Measurements from ENCODE around the gene ZNF502.
"Not testable (repeated sequence)": the region's sequence is repeated elsewhere in the genome, so short reads cannot be mapped to it uniquely, and the experiment has no call there.

Gene ZNF502

DNA sequence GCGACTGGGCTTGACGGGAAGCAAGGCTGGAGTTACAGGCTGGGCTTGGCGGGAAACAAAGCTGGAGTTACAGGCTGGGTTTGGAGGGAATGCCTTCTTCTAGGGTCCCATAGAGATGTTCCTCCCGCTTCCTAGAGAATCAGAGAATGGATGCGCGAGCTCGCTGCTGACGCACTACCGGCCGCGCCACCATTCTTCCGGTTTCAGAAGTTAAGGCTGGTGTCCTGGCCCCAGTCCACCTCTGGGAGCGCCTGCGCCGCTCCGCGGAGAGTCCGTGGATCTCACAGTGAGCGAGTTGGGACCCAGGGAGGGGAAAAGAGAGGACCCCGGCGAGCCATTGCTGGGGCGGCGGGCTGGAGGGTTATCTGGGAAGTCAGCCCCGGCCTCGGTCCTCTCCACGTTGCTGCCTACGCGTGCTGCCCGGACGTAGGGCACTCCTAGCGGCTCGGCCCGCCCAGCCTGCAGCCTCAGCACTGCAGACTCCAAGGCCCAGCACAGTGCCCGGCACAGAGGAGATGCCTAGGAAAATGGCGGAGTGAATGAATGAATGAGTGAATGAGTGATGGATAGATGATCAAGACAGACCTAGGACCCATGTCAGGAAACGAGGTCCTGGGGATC lies at the start of gene ZNF502:
ZNF502 (plus strand) TSS at position 206 of the 621 bp plus-strand sequence. CDS start 7,602 bp downstream, outside the sequence.
- DNase-seq = peak; percentile 20 to 43

- DNase-seq = no peak
These were observed 47.3 kb upstream of the ZNF502 start for GRCh38 chr3:44665173-44665572.

DNA sequence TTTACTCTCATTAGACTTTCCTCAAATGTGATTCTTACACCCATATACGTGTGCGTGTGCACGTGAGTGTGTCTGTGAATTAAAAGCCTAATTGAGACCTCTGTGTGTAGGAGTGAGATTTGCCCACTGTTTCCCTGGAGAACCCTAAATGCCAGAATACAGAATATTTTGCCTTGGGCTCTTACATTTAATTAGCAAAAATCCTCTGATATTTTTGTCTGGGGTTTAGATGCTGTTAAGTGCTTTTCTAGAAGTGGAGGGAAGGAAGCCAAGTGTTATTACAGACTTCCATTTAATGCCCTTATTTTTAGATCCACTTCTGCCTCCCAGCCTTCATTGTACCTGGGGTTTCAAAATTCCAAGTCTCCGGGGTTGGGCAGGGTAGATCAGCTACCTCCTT lies 46.1 kb upstream of the ZNF502 start:
- DNase-seq = no peak

DNA sequence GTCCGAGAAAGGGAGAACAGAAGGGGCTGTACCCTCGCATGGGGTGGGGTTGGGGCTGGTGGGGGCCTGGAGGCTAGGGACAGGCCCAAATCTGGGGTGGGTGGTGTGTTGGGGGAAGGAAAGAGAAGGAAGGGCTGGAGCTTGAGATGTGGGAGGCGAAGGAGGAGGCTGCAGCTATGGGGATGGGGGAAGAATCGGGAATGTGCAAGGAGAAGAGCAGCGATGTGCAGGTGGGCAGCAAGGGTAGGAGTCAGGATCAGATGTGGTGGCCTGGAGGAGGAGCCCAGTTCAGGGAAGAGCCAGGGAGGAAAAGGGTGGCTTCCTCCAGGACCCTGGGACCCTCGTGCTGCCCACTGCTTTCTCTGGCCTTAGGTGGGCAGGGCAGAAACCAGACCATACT lies 42.7 kb upstream of the ZNF502 start:
- DNase-seq = no peak

- not testable (repeated sequence) for DNase-seq
These were observed 39.0 kb upstream of the ZNF502 start for GRCh38 chr3:44673466-44673865.

DNA sequence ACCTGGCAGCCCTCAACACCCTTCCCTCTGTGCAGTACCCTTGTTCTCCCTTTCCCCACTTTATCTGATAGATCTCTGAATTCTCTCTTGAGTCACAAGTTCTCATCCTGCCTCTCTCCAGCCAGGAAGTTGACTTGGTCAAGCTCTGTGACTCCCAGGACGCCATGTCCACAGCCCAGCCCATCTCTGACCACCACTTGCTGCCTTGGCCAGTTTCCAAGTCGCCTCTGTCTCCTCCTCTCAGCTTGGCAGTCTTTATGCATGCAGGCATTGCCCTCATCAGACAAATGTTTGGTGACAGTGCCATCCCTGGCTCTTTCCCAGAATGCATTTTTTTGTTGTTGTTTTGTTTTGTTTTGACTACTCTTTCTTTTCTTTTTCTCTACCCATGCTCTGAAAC lies 38.2 kb upstream of the ZNF502 start:
- no peak for DNase-seq

DNA sequence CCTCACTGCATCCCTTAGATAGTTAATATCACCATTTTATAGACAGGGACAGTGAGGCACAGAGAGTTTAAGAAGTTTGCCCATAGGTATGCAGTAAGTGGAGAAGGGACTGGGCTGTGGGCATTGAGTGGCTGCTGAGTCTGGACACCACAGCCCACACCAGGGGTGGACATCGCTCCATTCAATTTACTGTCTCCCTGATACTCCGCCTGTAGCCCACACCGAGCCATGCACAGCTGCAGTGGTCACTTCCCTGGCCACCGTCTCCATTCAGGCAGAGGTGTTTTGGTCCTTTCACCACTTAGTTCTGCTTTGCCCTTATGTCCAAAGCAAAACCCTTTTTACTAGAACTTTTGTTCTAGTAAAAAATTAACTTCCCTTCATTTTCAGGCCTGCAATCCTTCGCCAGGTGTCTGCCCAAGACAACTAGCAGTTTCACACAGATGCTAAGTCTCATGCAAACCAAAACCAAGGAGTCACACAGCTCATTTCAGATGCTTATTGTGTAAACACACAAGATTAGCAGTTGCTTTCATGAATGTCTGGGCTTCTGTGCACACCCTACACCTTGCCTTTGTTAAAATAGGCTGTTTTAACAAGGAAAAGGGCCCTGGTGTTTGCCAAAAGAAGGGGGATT lies 33.9 kb upstream of the ZNF502 start:
- no peak for DNase-seq

DNA sequence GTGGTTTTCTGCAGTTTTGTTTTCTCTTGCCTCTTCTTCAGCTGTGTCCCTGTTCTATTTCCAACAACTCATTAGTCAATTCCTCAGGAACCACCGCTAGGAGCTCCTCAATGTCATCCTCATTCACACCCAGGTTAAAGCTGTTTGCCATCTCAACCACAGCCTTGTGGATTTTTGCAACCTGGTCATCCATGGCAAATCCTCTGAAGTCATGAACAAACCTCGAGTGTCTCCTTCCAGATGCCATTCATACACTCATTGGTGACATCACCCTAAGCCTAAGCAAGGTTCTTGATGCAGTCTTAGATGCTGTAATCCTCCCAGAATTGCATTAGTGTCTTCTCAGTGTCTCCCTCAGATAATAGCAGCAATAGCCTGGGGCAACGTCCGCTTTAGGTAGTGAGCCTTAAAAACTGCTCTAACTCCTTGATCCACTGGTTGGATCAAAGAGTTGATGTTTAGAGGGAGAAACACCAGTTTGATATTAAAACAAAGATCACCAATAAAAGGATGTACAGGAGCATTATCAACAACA lies 31.5 kb upstream of the ZNF502 start:
- DNase-seq = no peak

DNA sequence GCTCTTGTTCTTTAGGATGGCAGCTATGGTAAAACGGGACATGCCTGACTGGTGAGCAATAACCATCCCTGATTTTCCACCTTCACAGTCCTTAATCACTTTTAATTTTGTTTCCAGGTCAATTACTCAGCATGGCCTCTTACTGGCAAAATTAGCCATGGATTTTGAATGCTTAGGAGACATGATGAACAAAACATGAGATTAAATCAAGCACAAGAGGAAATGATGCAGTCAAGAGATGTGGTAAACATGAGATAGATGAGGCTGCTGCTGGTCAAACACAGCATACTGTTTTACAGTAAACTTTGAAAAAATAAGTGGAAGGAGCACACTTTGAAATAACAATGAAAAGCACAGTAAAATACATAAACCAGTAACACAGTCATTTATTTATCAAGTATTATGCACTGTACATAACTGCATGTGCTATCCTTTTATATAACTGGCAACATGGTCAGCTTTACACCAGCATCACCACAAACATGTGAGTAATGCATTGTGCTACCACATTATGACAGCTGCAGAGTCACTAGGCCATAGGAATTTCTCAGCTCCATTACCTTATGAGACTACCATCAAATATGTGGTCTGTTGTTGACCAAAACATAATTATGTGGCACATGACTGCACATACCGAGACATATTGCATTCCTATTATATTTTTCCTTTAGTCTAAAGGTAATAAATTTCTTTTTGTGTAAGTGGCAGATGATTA lies 30.1 kb upstream of the ZNF502 start:
- no peak for DNase-seq

DNA sequence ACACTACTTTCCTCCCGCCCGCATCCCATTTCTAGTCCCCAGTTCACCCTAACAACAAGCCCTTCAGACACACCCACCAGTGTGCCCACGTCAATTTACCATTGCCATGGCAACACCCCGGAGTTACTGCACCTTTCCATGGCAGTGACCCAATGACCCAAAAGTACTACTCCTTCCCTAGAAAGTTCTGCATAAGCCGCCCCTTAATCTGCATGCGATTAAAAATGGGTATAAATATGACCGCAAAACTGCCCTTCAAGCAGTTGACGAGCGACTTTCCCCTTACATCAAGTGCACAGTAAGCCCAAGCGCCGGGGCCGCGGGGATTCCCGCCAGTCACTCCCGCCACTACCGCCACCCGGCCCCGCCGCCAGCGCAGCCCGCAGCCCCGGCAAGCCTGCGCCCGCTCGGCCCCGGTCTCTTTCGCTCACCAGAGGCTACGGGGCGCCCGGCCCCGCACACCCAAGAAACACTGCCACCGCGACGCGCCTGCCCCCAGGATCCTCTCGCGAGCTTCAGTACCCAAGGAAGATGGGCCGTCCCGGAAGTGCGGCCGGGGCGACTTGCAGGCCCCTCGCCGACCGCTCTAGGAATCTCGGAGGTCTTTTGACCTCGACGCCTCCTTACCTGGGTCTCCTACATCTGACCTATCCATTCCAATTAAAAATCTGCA lies 27.2 kb upstream of the ZNF502 start:
- peak; percentile 18 to 31 for DNase-seq

GRCh38 chr3:44687898-44688297 lies 24.6 kb upstream of the ZNF502 start:
- no peak for DNase-seq

DNA sequence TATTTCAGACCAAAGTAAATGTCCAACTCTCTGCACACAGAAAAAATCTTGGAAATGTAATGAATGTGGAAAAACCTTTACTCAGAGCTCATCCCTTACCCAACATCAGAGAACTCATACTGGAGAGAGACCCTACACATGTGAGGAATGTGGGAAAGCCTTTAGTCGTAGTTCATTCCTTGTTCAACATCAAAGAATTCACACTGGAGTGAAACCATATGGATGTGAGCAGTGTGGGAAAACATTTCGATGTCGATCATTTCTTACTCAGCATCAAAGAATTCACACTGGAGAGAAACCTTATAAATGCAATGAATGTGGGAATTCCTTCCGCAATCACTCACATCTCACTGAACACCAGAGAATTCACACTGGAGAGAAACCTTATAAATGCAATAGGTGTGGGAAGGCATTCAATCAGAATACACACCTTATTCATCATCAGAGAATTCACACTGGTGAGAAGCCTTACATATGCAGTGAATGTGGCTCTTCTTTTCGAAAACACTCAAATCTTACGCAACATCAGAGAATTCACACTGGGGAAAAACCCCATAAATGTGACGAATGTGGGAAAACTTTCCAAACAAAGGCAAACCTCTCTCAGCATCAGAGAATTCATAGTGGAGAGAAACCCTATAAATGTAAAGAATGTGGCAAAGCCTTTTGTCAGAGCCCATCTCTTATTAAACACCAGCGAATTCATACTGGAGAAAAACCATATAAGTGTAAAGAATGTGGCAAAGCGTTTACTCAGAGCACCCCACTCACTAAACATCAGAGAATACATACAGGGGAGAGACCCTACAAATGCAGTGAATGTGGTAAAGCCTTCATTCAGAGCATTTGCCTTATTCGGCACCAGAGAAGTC lies 9.0 kb downstream of the ZNF502 start:
- no peak for DNase-seq

DNA sequence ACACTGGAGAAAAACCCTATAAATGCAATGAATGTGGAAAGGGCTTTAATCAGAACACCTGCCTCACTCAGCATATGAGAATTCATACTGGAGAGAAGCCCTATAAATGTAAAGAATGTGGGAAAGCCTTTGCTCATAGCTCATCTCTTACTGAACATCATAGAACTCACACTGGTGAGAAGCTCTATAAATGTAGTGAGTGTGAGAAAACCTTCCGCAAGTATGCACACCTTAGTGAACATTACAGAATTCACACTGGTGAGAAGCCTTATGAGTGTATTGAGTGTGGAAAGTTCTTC lies 9.6 kb downstream of the ZNF502 start:
- no peak for DNase-seq

DNA sequence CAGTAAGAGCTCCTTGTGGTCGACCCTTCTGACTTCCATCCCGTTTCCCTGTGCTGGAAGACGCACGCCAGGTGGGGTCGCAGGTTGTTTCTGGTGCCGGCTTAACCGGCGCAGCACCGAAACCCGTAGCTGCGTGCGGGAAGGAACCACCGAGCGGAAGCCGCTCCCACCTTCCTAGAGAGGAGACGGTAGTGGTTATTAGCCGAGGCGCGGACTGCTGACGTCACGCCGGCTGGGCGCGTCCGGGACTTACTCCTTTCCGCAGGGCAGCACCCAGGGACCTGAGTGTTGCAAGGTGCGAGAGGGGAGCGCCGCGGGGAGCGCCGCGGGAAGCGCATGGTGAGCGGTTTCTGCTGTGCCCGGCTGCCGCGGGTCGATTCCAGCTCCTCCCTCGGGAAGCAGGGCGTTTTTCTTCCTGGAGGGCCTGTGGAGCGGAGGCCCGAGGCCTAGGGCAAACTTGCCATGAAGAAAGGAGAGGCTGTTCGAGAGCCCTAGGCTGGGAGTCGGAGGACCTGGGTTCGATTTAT lies 17.0 kb downstream of the ZNF502 start, which contains the start of gene ZNF501:
ZNF501 (plus strand) TSS at position 252 of the 527 bp plus-strand sequence. CDS start 4,787 bp downstream, outside the sequence.
- DNase-seq = peak; percentile 77 to 79

- no peak for DNase-seq
These were observed 22.2 kb downstream of the ZNF502 start for GRCh38 chr3:44734646-44735168.

GRCh38 chr3:44761101-44761423 lies 48.6 kb downstream of the ZNF502 start:
- no peak for DNase-seq

GRCh38 chr3:44761424-44762169 lies 49.1 kb downstream of the ZNF502 start, which contains the start of the genes KIAA1143 and KIF15:
KIAA1143 (minus strand) TSS chr3:44761619; CDS start chr3:44761602, 17 bp downstream.
KIF15 (plus strand) TSS chr3:44761794; CDS start chr3:44761866, 72 bp downstream.
- peak; percentile 97 to 98 for DNase-seq

DNA sequence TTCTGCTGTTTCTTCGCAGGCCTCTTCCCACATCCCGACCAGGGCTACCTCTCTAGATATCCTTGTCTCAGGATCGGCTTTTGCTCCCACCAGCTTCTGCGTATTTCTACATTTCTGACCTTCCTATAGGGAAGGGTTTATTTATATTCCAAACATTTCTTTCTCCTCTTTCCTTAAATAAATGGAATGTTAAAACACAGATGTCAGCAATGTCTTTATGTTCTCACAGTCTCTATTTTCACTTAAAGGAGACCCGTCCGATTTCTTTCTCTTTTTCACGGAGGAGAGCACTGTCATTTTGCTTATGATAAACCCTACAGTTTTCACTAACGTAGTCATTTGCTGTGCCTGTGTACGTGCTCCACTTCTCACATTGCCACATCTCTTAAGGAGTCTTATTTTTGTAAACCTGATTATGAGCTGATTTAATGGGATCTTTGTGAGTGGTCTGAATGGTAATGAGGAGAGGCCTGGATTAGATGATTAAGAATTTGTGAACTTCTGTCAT lies 49.8 kb downstream of the ZNF502 start:
- no peak for DNase-seq

GRCh38 chr3:44762690-44763089 lies 50.2 kb downstream of the ZNF502 start:
- DNase-seq = no peak

- DNase-seq = no peak
These were observed 51.8 kb downstream of the ZNF502 start for GRCh38 chr3:44764248-44764647.

Measured in activated CD4-positive, alpha-beta T cell treated with anti-CD3 and anti-CD28 coated beads for 4 hours (primary cell).